RWPE1 (cell line): Measurements from ENCODE around the gene TOB1.
A peak's percentile ranks its signal among the peaks of the same experiment; 100 is the strongest.

ENCODE experiments used
- CTCF ChIA-PET: fragments of 350-600 bp; sonication (Branson Sonifier 250); formaldehyde crosslinking; extraction: SDS; loops from one replicate; lab custom pipeline; 2021; lab: Yijun Ruan, JAX
- POLR2A ChIA-PET: fragments of 400-600 bp; formaldehyde crosslinking; extraction: SDS; loops from one replicate; lab custom pipeline; 2020; ENCODE audit warnings: antibody characterized with exemption; ENCODE audit not compliant: low non-redundant PET; lab: Yijun Ruan, JAX
- DNase-seq: peaks from one replicate; pipeline ENCODE4 v3.0.0; 2012; ENCODE audit warnings: low spot score
- H3K27ac ChIP-seq: fragments of 450-650 bp; 2 replicates; pipeline ENCODE4 v1.5.1; 2017
- CTCF ChIP-seq: fragments of 450-650 bp; conservative IDR thresholded peaks from 2 replicates; pipeline ENCODE4 v1.5.1; 2017; ENCODE audit warnings: low read depth, mild to moderate bottlenecking

Gene TOB1

DNA sequence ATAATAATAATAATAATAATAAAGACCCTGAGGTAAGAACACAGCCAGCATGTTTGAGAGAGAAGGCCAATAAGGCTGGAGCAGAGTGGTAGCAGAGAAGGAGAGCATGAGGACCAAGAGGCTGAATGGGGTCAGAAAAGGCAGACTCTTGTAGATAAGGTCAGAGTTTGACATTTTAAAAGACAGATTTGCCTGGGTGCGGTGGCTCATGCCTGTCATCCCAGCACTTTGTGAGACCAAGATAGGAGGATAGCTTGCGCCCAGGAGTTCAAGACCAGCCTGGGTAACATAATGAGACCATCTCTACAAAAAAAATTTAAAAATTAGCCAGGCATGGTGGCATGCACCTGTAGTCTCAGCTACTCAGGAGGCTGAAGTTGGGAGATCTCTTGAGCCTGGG lies 41.7 kb downstream of the TOB1 start:
- no peak for DNase-seq
- POLR2A ChIA-PET: no interaction called here
- CTCF ChIA-PET: interaction anchor here (0.6 to 1.1 kb wide), 2 partner anchors 17 to 117 kb away, joined by 3 to 4 read pairs; no protein-coding TSS in a partner anchor

GRCh38 chr17:50822550-50822949 lies 43.6 kb downstream of the TOB1 start:
- DNase-seq: no peak
- POLR2A ChIA-PET: interaction anchor here (0.5 kb wide), 1 partner anchor 315 kb away, joined by 3 read pairs; no protein-coding TSS in a partner anchor
- no peak for TF ChIP-seq CTCF
- CTCF ChIA-PET: interaction anchor here (0.7 to 1.4 kb wide), 2 partner anchors 30 to 40 kb away, joined by 3 read pairs; no protein-coding TSS in a partner anchor
- H3K27ac ChIP-seq: no peak overlapping the region

More for the DNA sequence above, 41.7 kb downstream of the TOB1 start:
- TF ChIP-seq CTCF: no peak
- no peak overlapping the region for H3K27ac ChIP-seq

- H3K27ac ChIP-seq: no peak overlapping the region
- POLR2A ChIA-PET: no interaction called here
- no peak for TF ChIP-seq CTCF
- DNase-seq: no peak
- CTCF ChIA-PET: no interaction called here
Measured at GRCh38 chr17:50820651-50821050, 45.5 kb downstream of the TOB1 start.

- DNase-seq: no peak
- ChIA-PET POLR2A (no interaction called here), CTCF (interaction anchor here (1.1 to 1.2 kb wide), 2 partner anchors 33 to 35 kb away, joined by 3 to 4 read pairs; no protein-coding TSS in a partner anchor)
- no peak for TF ChIP-seq CTCF
- no peak overlapping the region for H3K27ac ChIP-seq
Measured at GRCh38 chr17:50818921-50819657, 47.1 kb downstream of the TOB1 start.

DNA sequence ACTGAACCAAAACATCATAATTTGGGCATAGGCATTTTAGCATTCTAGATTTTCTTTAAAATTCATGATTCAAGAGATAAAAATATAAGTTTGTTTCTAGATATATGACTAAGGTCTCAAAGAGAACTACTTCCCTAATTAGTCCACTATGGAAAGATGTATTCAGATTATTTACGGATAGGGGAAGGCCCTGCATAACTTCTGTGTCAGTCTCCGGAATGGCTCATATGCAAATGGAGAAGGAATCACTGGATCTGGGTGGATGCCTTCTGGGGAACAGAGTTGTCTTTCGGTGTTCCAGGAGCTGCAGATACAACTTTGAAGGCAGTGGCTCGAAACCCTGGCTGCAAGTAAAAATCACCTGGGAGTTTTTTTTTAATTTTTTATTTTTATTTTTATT lies 47.9 kb downstream of the TOB1 start:
- ChIA-PET CTCF (interaction anchor here (1.1 kb wide), 1 partner anchor 34 kb away, joined by 3 read pairs; no protein-coding TSS in a partner anchor), POLR2A (no interaction called here)
- no peak for DNase-seq
- no peak overlapping the region for H3K27ac ChIP-seq
- no peak for TF ChIP-seq CTCF

DNA sequence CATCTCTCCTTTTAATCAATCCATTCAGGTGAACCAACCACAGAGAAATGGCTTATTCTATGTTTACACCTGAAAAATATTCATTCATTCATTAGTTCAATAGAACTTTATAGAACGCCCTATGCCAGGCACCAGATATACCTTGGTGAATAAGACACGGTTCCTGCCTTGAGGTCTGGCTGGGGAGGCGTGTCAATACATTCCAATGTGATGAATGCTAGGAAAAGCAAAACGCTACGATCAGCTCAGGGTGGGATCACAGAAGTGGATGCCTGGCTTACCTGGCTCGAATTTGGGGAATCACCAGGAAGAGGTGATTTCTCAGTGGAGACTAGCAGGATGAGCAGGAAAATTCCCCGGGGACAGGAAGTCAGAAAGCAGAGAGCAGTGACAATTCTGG lies 48.3 kb downstream of the TOB1 start:
- ChIA-PET POLR2A (no interaction called here), CTCF (interaction anchor here (0.5 to 1.1 kb wide), 3 partner anchors 22 to 39 kb away, joined by 3 read pairs; no protein-coding TSS in a partner anchor)
- H3K27ac ChIP-seq: no peak overlapping the region
- peak; percentile 86 for DNase-seq
- TF ChIP-seq CTCF: no peak
